ENCODE measurements around the gene MID1.

MID1 gene

DNA sequence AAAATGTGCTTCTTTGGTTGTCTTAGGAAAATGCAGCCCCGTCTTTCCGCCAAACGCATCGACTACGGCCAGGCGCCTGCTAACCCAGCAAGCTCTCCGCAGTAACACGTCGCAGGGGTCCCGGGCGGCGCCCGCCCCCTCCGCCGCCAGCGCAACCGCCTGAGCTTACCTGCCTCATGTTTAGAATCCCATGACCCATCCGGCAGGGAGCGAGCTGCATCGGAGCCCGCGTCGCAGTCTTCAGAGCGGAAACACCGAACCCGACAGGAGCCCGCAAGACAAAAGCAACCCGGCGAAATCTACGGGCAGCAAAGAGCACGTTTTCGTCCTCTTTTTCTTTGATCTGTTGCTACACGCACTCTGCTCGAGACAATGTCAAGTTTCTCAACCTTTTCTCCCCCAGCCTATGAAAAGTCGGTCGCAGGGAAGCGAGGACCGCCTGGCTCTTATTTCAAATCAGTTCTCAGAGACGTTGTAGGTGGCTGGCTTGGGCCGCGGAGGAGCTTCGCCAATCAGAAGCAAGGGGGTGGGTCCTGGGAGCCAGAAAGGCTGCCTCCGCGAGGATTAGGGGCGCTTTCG is at the start of gene MID1:
MID1 (minus strand) TSS at position 465 of the 579 bp plus-strand sequence. CDS start 53,038 bp downstream, outside the sequence.
- DNase-seq (peak; percentile 3), ATAC-seq (no peak)

DNA sequence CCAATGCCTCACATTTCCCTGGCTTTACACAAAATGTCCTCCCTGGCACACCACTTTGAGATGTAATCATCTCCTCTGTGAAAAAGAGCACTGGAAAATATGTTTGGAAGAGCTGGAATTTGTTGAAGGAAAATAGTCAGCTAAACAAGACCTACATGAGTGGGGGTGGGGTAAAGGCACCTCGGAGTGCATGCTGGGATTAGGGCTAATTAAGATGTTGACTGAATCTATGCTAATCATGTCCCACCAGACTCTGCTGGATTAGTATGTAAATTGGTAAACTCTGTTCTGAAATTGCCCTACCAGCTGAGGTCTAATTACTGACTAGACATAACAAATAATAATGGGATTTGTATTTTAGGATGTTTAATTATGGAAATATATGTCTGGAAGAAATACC is 46.8 kb upstream of the MID1 start:
- no peak for ATAC-seq
- DNase-seq: no peak

DNA sequence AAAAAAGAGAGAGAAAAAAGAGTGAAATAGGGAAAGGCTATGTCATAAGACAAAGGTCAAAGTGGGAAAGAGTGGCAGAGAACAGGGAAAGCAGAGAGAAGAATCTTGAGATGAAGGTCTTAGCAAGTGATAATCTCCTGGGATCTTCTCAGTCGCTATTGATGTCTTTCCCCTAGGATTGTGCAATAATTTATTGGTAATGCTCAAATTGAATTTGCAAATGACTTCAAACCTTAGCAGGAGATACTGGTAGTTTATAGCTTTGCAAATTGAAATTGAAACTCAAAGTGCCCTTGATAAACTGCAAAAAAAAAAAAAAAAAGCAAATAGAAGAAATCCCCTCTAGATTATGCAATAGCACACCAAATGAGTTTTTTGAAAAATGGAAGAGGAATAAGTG is 45.7 kb upstream of the MID1 start:
- no peak for ATAC-seq
- DNase-seq: no peak

DNA sequence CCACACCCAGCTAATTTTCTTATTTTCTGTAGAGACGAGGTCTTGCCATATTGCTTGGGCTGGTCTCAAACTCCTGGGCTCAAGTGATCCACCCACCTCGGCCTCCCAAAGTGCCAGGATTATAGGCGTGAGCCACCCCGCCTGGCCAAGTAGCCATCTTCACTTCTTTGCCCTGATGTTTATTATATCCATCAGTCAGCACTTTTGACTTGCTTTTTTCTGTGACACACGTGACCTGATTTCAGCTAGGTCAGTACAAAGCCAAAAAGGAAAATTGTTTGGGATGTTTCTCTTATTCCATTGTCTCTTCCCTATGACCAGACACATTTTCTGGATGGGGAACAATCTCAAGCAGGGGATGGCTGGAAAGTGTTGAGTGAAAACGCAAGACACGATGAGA is 45.3 kb upstream of the MID1 start:
- ATAC-seq: no peak
- no peak for DNase-seq

- no peak for DNase-seq
- ATAC-seq: no peak
Observed at GRCh38 chrX:10660171-10660570, 39.8 kb upstream of the MID1 start.

DNA sequence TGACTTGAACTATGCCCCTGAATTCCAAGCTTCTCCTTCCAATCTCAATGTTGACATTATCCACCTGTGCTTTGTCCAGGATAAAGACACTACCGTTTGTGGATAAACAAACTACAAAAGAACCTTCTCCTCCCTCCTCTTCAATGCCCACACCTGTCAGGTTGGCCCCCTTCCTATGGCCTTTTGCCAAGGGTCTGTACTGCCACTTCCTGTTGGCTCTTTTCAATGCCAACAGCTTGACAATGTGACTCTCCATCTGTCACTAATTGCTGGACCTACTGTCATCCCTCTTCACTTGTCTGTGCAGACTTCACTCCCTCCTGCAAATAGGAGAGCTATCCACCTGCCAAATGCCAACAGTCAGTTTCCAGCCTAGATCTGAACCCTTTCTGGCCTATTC is 35.8 kb upstream of the MID1 start:
- ATAC-seq (no peak), DNase-seq (no peak)

GRCh38 chrX:10654960-10655359 is 34.6 kb upstream of the MID1 start:
- DNase-seq: no peak
- no peak for ATAC-seq

- ATAC-seq (no peak), DNase-seq (no peak)
Observed at GRCh38 chrX:10653302-10653701, 32.9 kb upstream of the MID1 start.

- no peak for DNase-seq
- ATAC-seq: no peak
Observed at GRCh38 chrX:10649265-10649664, 28.9 kb upstream of the MID1 start.

DNA sequence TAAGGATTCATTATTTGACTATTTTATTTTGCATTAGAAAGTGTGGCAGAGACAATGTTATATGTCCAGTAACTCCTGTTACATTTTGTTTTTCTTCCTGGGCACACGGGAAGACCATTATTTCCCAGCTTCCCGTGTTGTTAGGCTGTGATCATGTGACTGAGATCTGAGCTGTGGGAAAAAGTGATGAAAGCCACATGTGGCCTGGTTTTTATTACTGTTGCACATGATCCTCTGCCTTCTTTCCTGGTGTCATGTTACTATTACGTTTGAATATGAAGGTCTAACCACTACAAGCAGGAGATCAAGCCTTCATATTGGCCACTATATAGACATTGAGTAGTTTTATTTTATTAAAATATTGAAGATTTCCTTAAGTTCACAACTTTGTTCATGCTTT is 28.2 kb upstream of the MID1 start:
- DNase-seq (no peak), ATAC-seq (no peak)

GRCh38 chrX:10636851-10637250 is 16.5 kb upstream of the MID1 start:
- ATAC-seq (no peak), DNase-seq (no peak)

- DNase-seq: no peak
- ATAC-seq: no peak
Observed at GRCh38 chrX:10636337-10636736, 16.0 kb upstream of the MID1 start.

DNA sequence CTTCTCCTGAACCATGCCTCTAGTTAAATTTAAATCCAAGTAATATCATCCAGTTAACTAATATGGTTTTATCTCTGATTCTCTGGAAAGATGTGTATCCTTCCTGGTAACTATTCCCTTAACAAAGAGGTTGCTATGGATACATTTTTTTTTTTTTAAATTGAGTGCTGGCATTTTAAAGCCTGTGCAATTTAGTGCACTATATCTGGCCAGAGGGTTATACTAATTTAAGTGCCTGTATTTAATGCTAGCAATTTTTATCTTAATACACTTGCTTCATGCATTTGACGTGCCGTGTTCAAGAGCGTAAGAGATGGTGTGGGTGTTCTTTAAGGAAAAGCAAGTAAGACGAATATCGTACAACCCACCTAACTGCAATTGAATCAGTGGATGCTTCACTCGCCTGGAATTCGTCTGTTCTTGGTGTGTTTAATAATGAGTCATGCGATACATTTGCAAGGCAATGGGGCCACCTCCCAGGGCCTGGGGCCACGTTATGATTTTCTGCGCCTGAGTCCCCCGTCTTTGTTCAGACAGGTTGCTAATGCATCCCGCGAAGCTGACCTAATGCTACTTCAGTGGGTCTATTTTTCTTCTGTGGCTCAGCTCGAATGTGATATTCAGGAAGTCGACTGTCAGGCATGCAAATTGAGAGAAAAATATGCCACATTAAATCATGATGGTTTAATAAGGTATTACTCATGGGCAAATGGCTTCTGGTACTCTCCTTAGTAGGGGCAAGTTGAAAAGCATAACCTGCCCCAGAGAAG is 14.2 kb upstream of the MID1 start:
- ATAC-seq: no peak
- DNase-seq: no peak

DNA sequence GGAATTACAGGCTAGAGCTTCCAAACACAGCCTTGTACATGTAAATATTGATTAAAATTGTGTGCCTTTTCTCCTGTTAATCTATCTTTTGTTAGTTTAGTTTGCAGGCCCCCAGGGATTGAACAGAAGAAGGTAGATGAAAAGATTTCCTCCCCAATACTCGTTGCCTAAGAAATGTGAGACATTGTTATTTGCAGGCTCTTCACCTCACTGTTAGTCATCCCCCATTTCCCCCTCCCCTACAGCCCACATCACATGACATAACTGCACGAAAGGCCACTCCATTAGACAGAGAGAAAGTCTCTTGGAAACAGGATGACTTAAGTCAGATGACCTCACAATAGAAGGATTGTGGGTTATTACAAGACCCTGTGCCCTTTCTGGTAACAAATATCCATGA is 13.3 kb upstream of the MID1 start:
- ATAC-seq: no peak
- no peak for DNase-seq

DNA sequence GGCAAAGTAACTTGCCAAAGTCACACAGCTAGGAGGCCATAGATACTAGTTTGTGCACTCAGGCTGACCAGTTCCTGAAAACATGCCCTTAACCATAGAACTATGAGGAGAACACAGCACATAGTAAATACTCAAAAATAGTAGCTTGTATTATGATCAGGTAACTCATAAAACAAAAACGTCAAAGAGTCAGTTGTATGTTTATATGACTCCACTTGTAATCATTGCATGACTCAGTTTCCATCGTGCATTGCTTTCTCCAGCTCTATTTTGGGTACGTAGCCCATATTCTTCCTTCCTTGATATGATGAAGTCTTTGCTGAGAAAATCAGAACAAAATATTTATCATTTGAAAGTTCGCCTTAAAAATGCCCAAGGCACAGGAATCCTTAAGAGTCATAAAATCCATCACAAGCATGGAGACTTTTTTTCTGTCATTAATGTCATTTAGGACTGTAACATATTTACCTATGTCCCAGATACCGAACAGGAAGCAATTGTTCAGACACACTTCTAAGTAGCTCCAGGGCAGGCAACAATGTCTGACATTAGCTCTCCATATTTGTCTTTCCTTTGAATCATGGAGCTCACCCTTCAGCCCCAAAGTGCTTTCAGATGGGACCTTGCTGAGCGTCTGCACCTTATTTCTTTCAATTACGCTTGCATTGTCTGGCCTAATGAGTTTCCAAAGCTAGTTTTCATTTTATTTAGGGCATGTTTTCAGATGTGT is 11.2 kb upstream of the MID1 start:
- ATAC-seq (no peak), DNase-seq (no peak)

- DNase-seq (no peak), ATAC-seq (no peak)
Observed at GRCh38 chrX:10630320-10630719, 9.9 kb upstream of the MID1 start.

DNA sequence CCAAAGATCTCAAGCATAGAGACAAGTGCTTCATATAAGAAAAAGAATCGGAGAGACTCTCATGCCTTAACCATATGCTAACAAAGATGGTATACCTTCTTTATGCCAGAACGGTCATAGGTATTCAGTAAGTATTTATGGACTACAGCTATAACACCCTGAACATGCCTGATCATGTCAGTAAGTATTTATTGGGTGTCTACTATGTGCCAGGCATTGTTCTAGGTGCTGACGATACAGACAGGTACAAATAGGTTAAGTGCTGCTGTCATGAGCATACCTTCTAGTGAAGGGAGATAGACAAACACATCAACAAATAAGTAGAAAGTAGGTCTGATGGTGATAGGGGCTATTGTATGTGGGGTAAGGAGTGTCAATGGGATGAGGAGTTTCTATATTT is 9.5 kb upstream of the MID1 start:
- no peak for ATAC-seq
- DNase-seq: no peak

- no peak for DNase-seq
Observed at GRCh38 chrX:10628906-10629305, 8.5 kb upstream of the MID1 start.

GRCh38 chrX:10622197-10622596 is 1.8 kb upstream of the MID1 start:
- ATAC-seq (no peak), DNase-seq (no peak)

More at GRCh38 chrX:10628906-10629305, 8.5 kb upstream of the MID1 start:
- ATAC-seq: no peak

- DNase-seq: no peak
Observed at GRCh38 chrX:10619425-10620046, 849 bp downstream of the MID1 start.

DNA sequence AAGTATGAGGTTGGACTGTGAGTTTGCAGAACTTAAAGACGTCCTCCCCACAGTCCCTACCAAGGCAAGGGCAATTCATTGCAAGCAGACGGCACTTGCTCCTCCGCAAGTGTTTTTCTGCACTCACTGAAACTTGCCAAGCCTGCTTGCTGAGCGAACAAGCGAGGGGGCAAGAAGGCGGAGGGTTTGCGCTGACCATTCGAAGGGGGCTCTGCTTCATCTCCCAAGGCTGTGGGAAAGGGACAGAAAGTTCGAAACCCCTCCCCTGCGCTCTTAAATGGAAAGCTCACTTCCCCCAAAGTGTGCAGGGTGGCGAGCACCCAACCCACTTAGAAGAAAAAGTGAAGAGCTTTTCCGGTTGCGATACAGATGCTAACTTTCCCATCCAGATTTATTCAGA is 1.4 kb downstream of the MID1 start:
- ATAC-seq: no peak
- DNase-seq: no peak

More at GRCh38 chrX:10619425-10620046, 849 bp downstream of the MID1 start:
- no peak for ATAC-seq

- DNase-seq (no peak), ATAC-seq (no peak)
Observed at GRCh38 chrX:10617999-10618351, 2.4 kb downstream of the MID1 start.

All from stimulated activated naive CD8-positive, alpha-beta T cell treated with anti-CD3 and anti-CD28 coated beads, Interleukin-15, Interleukin-2, amounts not matched to agents 100 U/mL and 50 U/mL, for 24 hours (primary cell).